ENCODE measurements around the gene FGB.

DNA sequence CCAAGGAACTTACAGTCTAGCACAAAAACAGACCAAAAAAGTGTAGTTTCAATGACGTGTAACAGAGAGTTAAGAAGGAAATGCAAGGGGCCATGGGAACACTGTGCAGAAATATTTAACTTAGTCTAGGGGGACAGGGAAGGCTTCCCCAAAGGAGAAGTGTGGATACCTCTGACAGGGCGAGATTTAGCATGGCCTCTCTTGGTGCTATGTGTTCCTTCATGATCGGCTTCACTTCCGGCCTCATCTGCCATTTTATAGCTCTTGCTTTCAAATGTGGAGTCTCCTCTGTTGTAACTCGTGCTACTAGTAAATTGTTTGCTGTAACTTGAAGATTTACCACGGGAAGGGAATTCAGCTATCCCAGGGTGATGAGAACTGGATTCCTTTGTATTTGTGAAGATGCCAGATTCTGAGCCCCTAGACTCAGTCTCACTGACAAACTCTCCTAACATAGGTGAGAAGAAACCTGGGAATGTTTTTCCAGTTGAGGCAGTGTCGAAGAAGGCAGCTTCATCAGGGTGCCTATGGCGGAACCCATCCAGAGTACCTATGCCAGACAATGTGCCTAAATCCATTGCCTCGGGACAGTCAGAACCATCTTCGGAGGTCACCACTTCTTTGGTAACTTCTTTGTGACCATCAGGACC, 22.7 kb downstream of the FGB start:
- TF ChIP-seq EZH2 (IDR thresholded peaks at IDR 0.05; ENCODE audit: borderline replicate concordance, insufficient read depth, low read depth, low read length, poor library complexity, severe bottlenecking) = no peak
- TF ChIP-seq, protein P1, sequence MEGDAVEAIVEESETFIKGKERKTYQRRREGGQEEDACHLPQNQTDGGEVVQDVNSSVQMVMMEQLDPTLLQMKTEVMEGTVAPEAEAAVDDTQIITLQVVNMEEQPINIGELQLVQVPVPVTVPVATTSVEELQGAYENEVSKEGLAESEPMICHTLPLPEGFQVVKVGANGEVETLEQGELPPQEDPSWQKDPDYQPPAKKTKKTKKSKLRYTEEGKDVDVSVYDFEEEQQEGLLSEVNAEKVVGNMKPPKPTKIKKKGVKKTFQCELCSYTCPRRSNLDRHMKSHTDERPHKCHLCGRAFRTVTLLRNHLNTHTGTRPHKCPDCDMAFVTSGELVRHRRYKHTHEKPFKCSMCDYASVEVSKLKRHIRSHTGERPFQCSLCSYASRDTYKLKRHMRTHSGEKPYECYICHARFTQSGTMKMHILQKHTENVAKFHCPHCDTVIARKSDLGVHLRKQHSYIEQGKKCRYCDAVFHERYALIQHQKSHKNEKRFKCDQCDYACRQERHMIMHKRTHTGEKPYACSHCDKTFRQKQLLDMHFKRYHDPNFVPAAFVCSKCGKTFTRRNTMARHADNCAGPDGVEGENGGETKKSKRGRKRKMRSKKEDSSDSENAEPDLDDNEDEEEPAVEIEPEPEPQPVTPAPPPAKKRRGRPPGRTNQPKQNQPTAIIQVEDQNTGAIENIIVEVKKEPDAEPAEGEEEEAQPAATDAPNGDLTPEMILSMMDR (IDR thresholded peaks at IDR 0.05) = no peak
